Loucy (cell line): ENCODE measurements around the gene CACNA1H.

Experiments
- H2AFZ ChIP-seq: fragments of 200-600 bp; sonication (generic); 2 replicates; pipeline ENCODE4 v1.6.0; 2016; ENCODE audit warnings: antibody characterized with exemption, mild to moderate bottlenecking, low read length, moderate library complexity
- H3F3A ChIP-seq: fragments of 200-600 bp; 2 replicates; pipeline ENCODE4 v1.6.0; 2016; ENCODE audit warnings: antibody characterized with exemption, low read depth, mild to moderate bottlenecking
- H3K27me3 ChIP-seq: fragments of 200-600 bp; sonication (generic); 2 replicates; pipeline ENCODE4 v1.6.1; 2014; ENCODE audit warnings: low read length, mild to moderate bottlenecking; ENCODE audit not compliant: insufficient read depth, poor library complexity, severe bottlenecking
- H3K36me3 ChIP-seq: fragments of 200-600 bp; sonication (generic); 2 replicates; pipeline ENCODE4 v1.6.1; 2016; ENCODE audit warnings: low read length; ENCODE audit not compliant: insufficient read depth
- H3K4me1 ChIP-seq: fragments of 200-600 bp; sonication (generic); 2 replicates; pipeline ENCODE4 v1.5.1; 2014; ENCODE audit warnings: low read length, mild to moderate bottlenecking; ENCODE audit not compliant: insufficient read depth, poor library complexity, severe bottlenecking
- H3K4me2 ChIP-seq: fragments of 200-600 bp; sonication (generic); 2 replicates; pipeline ENCODE4 v1.6.0; 2014; ENCODE audit warnings: antibody characterized with exemption, low read length, low read depth, mild to moderate bottlenecking; ENCODE audit not compliant: poor library complexity, severe bottlenecking
- H3K4me3 ChIP-seq: fragments of 200-600 bp; sonication (generic); 2 replicates; pipeline ENCODE4 v1.5.1; 2014; ENCODE audit warnings: low read length, mild to moderate bottlenecking, mixed read lengths; ENCODE audit not compliant: poor library complexity, severe bottlenecking
- H3K79me2 ChIP-seq: fragments of 200-600 bp; sonication (generic); 2 replicates; pipeline ENCODE4 v1.6.1; 2014; ENCODE audit warnings: low read length; ENCODE audit not compliant: insufficient read depth
- H3K9ac ChIP-seq: fragments of 200-600 bp; sonication (generic); 2 replicates; pipeline ENCODE4 v1.6.0; 2014; ENCODE audit warnings: mild to moderate bottlenecking, low read depth, low read length, moderate library complexity; ENCODE audit not compliant: poor library complexity, severe bottlenecking
- H3K9me2 ChIP-seq: fragments of 200-600 bp; sonication (generic); replicated peaks from 2 replicates; pipeline ENCODE4 v1.6.1; 2016; ENCODE audit warnings: low read depth, low read length, mixed read lengths
- H3K9me3 ChIP-seq: fragments of 200-600 bp; sonication (generic); 2 replicates; pipeline ENCODE4 v1.6.1; 2014; ENCODE audit warnings: mild to moderate bottlenecking, antibody characterized with exemption, low read length, low read depth; ENCODE audit not compliant: insufficient read depth
- H4K20me1 ChIP-seq: fragments of 200-600 bp; sonication (generic); 2 replicates; pipeline ENCODE4 v1.6.0; 2014; ENCODE audit warnings: antibody characterized with exemption, low read length, mild to moderate bottlenecking; ENCODE audit not compliant: insufficient read depth, poor library complexity, severe bottlenecking
- EZH2phosphoT487 ChIP-seq: fragments of 200-600 bp; IDR thresholded peaks from 2 replicates; pipeline ENCODE4 v1.6.1; 2018; ENCODE audit warnings: antibody characterized with exemption, mild to moderate bottlenecking, moderate library complexity, borderline replicate concordance
- TF ChIP-seq, protein P1 (sequence below): fragments of 200-600 bp; sonication (generic); conservative IDR thresholded peaks from 2 replicates; pipeline ENCODE4 v1.5.1; 2014; ENCODE audit warnings: mild to moderate bottlenecking, antibody characterized with exemption, low read length

The CACNA1H gene

GRCh38 chr16:1113489-1113888 is 39.4 kb upstream of the CACNA1H start:
- Histone ChIP-seq H3K27me3 (no peaks in the 10 kb centered on the region), H3K4me1 (no peaks in the 10 kb centered on the region), H4K20me1 (no peaks in the 10 kb centered on the region), H3K9me3 (no peaks in the 10 kb centered on the region), H3K4me2 (no peak overlapping the region), H3K36me3 (no peaks in the 10 kb centered on the region), H3F3A (no peaks in the 10 kb centered on the region), H3K9ac (no peak overlapping the region), H3K79me2 (no peaks in the 10 kb centered on the region), H2AFZ (no peak overlapping the region), H3K4me3 (no peak overlapping the region), H3K9me2 (no peaks in the 10 kb centered on the region)
- TF ChIP-seq EZH2phosphoT487: no peak
- TF ChIP-seq, protein P1, sequence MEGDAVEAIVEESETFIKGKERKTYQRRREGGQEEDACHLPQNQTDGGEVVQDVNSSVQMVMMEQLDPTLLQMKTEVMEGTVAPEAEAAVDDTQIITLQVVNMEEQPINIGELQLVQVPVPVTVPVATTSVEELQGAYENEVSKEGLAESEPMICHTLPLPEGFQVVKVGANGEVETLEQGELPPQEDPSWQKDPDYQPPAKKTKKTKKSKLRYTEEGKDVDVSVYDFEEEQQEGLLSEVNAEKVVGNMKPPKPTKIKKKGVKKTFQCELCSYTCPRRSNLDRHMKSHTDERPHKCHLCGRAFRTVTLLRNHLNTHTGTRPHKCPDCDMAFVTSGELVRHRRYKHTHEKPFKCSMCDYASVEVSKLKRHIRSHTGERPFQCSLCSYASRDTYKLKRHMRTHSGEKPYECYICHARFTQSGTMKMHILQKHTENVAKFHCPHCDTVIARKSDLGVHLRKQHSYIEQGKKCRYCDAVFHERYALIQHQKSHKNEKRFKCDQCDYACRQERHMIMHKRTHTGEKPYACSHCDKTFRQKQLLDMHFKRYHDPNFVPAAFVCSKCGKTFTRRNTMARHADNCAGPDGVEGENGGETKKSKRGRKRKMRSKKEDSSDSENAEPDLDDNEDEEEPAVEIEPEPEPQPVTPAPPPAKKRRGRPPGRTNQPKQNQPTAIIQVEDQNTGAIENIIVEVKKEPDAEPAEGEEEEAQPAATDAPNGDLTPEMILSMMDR: no peak

GRCh38 chr16:1113889-1114526 is 38.9 kb upstream of the CACNA1H start:
- no peaks in the 10 kb centered on the region for H3K36me3 ChIP-seq
- no peaks in the 10 kb centered on the region for H4K20me1 ChIP-seq
- no peak overlapping the region for H3K4me2 ChIP-seq
- no peaks in the 10 kb centered on the region for H3K9me2 ChIP-seq
- no peak overlapping the region for H3K4me3 ChIP-seq
- H3K9ac ChIP-seq: no peak overlapping the region
- H2AFZ ChIP-seq: no peak overlapping the region
- H3K9me3 ChIP-seq: no peaks in the 10 kb centered on the region
- no peak for TF ChIP-seq EZH2phosphoT487
- TF ChIP-seq, protein P1: no peak
- no peaks in the 10 kb centered on the region for H3K79me2 ChIP-seq
- H3F3A ChIP-seq: no peaks in the 10 kb centered on the region
- H3K27me3 ChIP-seq: no peaks in the 10 kb centered on the region
- H3K4me1 ChIP-seq: no peaks in the 10 kb centered on the region

GRCh38 chr16:1116693-1117077 is 36.2 kb upstream of the CACNA1H start:
- TF ChIP-seq, protein P1: no peak
- no peak for TF ChIP-seq EZH2phosphoT487
- Histone ChIP-seq H3K4me3 (no peak overlapping the region), H2AFZ (no peak overlapping the region), H4K20me1 (no peaks in the 10 kb centered on the region), H3F3A (no peaks in the 10 kb centered on the region), H3K9me2 (no peaks in the 10 kb centered on the region), H3K9me3 (no peaks in the 10 kb centered on the region), H3K4me1 (no peaks in the 10 kb centered on the region), H3K4me2 (no peak overlapping the region), H3K36me3 (no peaks in the 10 kb centered on the region), H3K79me2 (no peaks in the 10 kb centered on the region), H3K27me3 (no peaks in the 10 kb centered on the region), H3K9ac (no peak overlapping the region)
